ENCODE results near the gene PSMB2.

PSMB2 gene

GRCh38 chr1:35629051-35629450 lies 12.3 kb downstream of the PSMB2 start:
- Histone ChIP-seq H3K9ac (ENCODE audit: low read length) (no peak overlapping the region), H3K9me2 (ENCODE audit: low read depth, low read length) (no peaks in the 10 kb centered on the region), H3K36me3 (ENCODE audit: insufficient read depth, low read length) (peaks cover 83% of the 10 kb centered on the region), H3K9me3 (ENCODE audit: low read length) (no peaks in the 10 kb centered on the region), H3K4me2 (ENCODE audit: low read length) (no peak overlapping the region), H3F3A (ENCODE audit: insufficient read depth, low read length) (no peaks in the 10 kb centered on the region), H3K27ac (ENCODE audit: low read depth, low read length, poor library complexity, severe bottlenecking) (no peak overlapping the region), H3K4me3 (ENCODE audit: low read depth, low read length, poor library complexity, severe bottlenecking) (no peak overlapping the region), H4K20me1 (ENCODE audit: insufficient read depth, low read length) (no peaks in the 10 kb centered on the region), H3K79me2 (ENCODE audit: insufficient read depth, low read length) (peaks cover 2% of the 10 kb centered on the region; the same call in 1 of the 2 replicates), H3K27me3 (ENCODE audit: insufficient read depth, low read length) (no peaks in the 10 kb centered on the region), H2AFZ (ENCODE audit: low read length) (no peak overlapping the region), H3K4me1 (ENCODE audit: insufficient read depth, low read length, severe bottlenecking) (no peaks in the 10 kb centered on the region)
- no peak for TF ChIP-seq CTCF (IDR thresholded peaks at IDR 0.05; ENCODE audit: low read length)
- TF ChIP-seq EZH2 (IDR thresholded peaks at IDR 0.05; ENCODE audit: borderline replicate concordance, low read length) = no peak

GRCh38 chr1:35623832-35624231 lies 17.5 kb downstream of the PSMB2 start:
- Histone ChIP-seq H3K9ac (ENCODE audit: low read length) (no peak overlapping the region), H3K27me3 (ENCODE audit: insufficient read depth, low read length) (no peaks in the 10 kb centered on the region), H3K4me2 (ENCODE audit: low read length) (no peak overlapping the region), H3K27ac (ENCODE audit: low read depth, low read length, poor library complexity, severe bottlenecking) (no peak overlapping the region), H3K36me3 (ENCODE audit: insufficient read depth, low read length) (peaks cover 71% of the 10 kb centered on the region), H3K9me3 (ENCODE audit: low read length) (no peaks in the 10 kb centered on the region), H3K9me2 (ENCODE audit: low read depth, low read length) (no peaks in the 10 kb centered on the region), H2AFZ (ENCODE audit: low read length) (no peak overlapping the region), H3F3A (ENCODE audit: insufficient read depth, low read length) (no peaks in the 10 kb centered on the region), H4K20me1 (ENCODE audit: insufficient read depth, low read length) (no peaks in the 10 kb centered on the region), H3K79me2 (ENCODE audit: insufficient read depth, low read length) (peaks cover 24% of the 10 kb centered on the region; the same call in 1 of the 2 replicates), H3K4me1 (ENCODE audit: insufficient read depth, low read length, severe bottlenecking) (no peaks in the 10 kb centered on the region), H3K4me3 (ENCODE audit: low read depth, low read length, poor library complexity, severe bottlenecking) (no peak overlapping the region)
- TF ChIP-seq EZH2 (IDR thresholded peaks at IDR 0.05; ENCODE audit: borderline replicate concordance, low read length) (no peak), CTCF (IDR thresholded peaks at IDR 0.05; ENCODE audit: low read length) (no peak)

GRCh38 chr1:35622510-35623178 lies 18.7 kb downstream of the PSMB2 start:
- no peaks in the 10 kb centered on the region for H3K9me2 ChIP-seq (ENCODE audit: low read depth, low read length)
- no peaks in the 10 kb centered on the region for H3K4me1 ChIP-seq (ENCODE audit: insufficient read depth, low read length, severe bottlenecking)
- H3K4me3 ChIP-seq (ENCODE audit: low read depth, low read length, poor library complexity, severe bottlenecking) = no peak overlapping the region
- no peaks in the 10 kb centered on the region for H3F3A ChIP-seq (ENCODE audit: insufficient read depth, low read length)
- no peak overlapping the region for H3K27ac ChIP-seq (ENCODE audit: low read depth, low read length, poor library complexity, severe bottlenecking)
- no peak overlapping the region for H3K4me2 ChIP-seq (ENCODE audit: low read length)
- H3K36me3 ChIP-seq (ENCODE audit: insufficient read depth, low read length) = peaks cover 73% of the 10 kb centered on the region
- no peaks in the 10 kb centered on the region for H4K20me1 ChIP-seq (ENCODE audit: insufficient read depth, low read length)
- peaks cover 30% of the 10 kb centered on the region for H3K79me2 ChIP-seq (ENCODE audit: insufficient read depth, low read length)
- H3K27me3 ChIP-seq (ENCODE audit: insufficient read depth, low read length) = no peaks in the 10 kb centered on the region
- no peak overlapping the region for H2AFZ ChIP-seq (ENCODE audit: low read length)
- TF ChIP-seq EZH2 (IDR thresholded peaks at IDR 0.05; ENCODE audit: borderline replicate concordance, low read length) (no peak), CTCF (IDR thresholded peaks at IDR 0.05; ENCODE audit: low read length) (no peak)
- H3K9me3 ChIP-seq (ENCODE audit: low read length) = no peaks in the 10 kb centered on the region
- H3K9ac ChIP-seq (ENCODE audit: low read length) = no peak overlapping the region

All from OCI-LY1 (cell line).